SIG-M5 treated with dmso at 0.1 percent for 504 hours (cell line): Measurements from ENCODE around the gene COL26A1.
"Not testable (repeated sequence)": the region's sequence is repeated elsewhere in the genome, so short reads cannot be mapped to it uniquely, and the experiment has no call there.

ENCODE experiments used
- DNase-seq: peaks from one replicate; lab custom pipeline; 2025; ENCODE audit not compliant: unreplicated experiment; lab: John Stamatoyannopoulos, UW

COL26A1 gene

DNA sequence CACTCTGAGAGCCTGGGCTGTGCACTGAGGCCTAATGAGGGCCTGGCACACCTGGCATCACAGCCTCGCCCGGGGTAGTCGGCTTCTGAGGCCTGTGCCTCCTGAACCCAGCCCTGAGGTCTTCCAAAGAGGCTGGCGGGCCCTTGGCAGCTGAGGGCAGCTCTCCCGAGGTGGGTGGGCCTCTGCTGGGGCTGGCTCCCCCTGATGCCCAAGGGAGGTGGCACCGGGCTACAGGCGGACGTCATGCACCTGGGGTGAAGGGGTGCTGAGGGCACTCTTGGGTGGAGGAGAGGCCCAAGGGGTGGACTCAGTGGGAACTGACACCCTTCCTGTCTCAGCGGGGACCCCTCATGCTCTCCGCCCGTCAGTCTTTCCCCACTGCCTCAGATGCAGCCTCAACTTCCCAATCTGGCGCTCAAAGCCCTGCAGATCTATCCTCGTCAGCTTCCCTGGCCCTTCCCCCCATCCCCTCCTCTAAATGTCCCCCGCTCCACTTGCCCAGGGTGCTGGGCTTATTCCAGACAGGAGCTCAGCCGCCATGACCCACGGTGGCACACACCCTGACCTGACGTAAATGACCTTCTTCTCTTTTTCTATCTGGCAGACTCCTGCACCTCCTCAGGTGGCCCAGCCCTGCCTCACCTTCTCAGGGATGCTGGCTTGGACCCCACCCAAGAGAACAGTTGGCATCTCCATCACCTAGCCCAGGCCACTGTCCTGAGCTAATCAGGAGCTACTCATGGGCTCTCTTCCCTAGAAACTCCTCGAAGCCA lies 228.2 kb downstream of the COL26A1 start:
- no peak for DNase-seq

DNA sequence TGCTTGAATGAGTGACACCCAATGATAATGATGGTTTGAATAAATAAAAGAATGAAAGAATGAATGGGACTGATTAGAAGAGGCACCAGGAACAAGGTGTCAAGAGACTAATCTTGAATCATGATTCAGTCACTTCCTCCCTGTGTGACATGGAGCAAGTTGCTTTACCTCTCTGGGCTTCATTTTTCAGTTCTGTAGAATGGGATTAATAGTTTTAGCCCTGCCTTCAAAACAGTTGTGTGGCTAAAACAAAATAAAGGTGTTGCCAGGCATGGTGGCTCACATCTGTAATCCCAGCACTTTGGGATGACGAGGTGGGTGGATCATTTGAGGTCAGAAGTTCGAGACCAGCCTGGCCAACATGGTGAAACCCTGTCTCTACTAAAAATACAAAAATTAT lies 228.8 kb downstream of the COL26A1 start:
- DNase-seq = no peak

DNA sequence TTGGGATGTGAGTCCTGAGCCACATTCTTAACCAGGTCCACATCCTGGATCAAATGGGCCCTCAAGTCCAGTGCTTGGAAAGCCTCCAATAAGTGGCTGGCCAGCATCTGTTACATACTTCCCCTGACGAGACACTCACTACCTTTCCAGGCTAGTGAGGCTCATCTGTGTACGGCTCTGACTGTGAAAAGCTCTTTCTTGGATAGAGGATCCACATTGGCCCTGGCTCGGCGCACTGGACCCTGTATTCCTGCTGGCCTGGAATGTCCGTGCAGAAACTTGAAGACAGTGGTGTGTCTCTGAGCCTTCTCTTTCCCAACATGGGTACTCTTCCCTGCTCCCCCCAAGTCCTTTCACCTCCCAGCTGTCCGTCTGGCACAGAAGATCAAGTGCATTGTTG lies 230.9 kb downstream of the COL26A1 start:
- DNase-seq = no peak

- DNase-seq = no peak
Observed at GRCh38 chr7:101594790-101595189, 232.1 kb downstream of the COL26A1 start.

- DNase-seq = no peak
Observed at GRCh38 chr7:101595246-101595645, 232.6 kb downstream of the COL26A1 start.

- DNase-seq = no peak
Observed at GRCh38 chr7:101595766-101596537, 233.3 kb downstream of the COL26A1 start.

DNA sequence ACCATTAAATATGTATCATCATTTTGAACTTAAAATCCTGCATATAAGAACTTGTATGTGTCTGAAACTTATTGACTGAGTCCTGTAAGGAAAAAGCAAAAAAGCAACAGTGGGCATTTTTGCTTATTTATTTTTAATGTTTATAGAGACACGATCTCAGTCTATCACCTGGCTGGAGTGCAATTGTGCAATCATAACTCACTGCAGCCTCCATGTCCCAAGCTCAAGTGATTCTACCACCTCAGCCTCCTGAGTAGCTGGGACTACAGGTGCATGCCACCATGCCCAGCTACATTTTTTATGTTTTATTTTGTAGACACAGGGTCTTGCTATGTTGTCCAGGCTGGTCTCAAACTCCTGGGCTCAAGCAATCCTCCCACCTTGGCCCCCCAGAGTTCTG lies 234.2 kb downstream of the COL26A1 start:
- DNase-seq = no peak

DNA sequence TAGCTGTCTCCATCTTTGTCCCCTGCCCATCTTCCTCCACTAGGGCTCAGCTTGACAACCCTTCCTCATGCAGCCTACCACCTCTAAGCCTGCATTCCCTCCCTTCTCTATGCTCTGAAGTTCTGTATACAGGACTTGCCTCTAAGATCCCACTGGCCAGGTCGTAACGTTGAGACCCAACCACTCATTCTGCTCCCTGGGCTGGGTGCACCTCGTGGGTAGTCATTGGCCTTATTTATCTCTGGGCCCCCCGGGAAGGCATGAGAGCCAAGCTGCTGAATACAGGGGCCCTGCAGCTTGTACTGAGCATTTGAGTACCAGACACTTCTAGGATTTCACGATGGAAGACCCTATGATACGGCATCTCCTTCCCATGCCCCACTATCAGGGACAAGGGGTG lies 235.3 kb downstream of the COL26A1 start:
- no peak for DNase-seq

- DNase-seq = no peak
Observed at GRCh38 chr7:101598422-101598985, 235.8 kb downstream of the COL26A1 start.

DNA sequence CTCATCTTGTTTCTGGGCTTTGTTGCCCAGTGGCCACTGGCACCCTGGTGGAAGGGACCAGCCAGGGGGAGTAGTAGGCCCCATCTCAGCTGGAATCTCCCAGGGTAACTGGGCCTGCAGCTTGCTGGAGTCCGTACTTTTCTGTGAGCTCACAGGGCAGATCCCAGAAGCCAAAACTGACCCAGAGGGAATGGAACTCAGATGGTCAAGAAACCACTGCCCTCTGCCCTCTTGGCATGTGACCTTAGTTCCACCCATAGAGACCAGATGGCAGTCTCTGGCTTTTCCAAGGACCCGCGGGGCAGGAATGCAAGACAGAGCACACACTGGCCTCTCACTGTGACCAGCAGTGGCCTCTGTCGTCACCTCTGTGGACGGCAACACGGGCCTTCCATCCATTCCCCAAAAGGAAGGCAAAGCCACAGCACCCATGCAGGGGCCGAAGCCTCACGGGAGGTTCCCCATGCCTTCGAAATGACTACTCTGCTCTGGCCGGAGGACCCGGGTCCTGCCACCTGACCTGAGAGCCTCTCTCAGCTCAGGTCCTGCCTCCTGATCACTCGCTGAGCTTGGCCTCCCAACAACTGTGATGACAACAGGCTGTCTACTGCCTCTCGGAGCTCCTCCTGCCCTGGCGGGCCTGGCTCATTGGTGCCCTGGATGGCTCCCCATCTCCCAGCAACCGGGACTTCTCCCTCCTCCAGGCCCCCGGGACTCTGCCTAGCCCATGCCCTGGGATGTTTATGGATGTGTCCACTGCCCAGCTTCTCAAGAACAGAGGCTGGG lies 236.5 kb downstream of the COL26A1 start:
- DNase-seq = no peak

DNA sequence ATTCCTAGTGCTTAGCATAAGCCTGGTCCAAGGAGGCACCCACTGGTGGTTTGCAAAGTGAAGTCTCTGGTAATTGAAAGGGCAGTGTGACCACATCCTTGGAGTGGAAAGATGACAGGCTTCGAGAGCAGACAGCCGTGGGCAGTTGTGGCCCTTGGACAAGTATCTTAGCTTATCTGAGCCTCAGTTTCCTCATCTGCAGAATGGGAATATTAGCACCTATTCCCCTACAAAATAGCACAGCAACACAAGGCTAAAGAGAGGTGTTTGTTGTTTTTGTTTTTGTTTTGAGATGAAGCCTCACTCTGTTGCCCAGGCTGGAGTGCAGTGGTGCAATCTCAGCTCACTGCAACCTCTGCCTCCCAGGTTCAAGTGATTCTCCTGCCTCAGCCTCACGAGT lies 237.1 kb downstream of the COL26A1 start:
- no peak for DNase-seq

GRCh38 chr7:101602082-101602481 lies 239.4 kb downstream of the COL26A1 start:
- DNase-seq = no peak

- DNase-seq = peak; percentile 41
Observed at GRCh38 chr7:101602484-101603241, 240.0 kb downstream of the COL26A1 start.

DNA sequence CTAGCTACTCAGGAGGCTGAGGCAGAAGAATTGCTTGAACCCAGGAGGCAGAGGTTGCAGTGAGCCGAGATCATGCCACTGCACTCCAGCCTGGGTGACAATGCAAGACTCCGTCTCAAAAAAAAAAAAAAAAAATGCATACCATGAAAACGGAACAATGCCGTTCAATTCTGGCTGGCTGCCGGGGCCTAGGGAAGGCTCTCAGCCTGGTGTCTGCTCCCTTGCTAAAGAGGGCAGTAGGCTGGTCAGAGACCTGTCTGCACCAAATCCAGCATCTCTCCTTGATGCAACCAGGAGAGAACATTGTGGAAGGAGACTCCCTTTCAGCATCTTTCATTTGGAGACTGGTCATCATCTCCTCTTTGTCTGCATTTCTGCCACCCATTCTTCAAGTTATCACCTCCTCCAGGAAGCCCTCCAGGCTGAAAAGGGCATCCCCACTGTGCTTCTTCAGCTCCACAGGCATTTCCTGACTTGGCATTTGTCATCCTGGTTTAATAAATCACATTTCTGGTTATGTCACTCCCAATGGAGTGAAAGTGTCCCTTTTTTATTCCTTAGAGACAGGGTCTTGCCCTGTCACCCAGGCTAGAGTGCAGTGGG lies 241.8 kb downstream of the COL26A1 start:
- DNase-seq = no peak

DNA sequence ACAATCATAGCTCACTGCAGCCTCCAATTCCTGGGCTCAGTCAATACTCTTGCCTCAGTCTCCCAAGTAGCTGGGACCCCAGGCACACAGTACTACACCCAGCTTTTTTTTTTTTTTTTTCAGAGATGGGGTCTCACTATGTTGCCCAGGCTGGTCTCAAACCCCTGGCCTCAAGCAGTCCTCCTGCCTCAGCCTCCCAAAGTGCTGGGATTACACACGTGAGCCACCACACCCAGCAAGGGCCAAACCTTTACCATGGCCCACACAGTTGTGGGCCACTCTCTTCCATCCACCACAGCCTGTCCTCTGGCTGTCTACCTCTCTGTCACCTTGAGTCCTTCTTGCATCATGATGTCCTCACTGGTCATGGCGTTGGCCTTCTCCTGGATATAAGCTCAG lies 242.3 kb downstream of the COL26A1 start:
- DNase-seq = not testable (repeated sequence)

- DNase-seq = no peak
Observed at GRCh38 chr7:101605611-101606497, 243.2 kb downstream of the COL26A1 start.

DNA sequence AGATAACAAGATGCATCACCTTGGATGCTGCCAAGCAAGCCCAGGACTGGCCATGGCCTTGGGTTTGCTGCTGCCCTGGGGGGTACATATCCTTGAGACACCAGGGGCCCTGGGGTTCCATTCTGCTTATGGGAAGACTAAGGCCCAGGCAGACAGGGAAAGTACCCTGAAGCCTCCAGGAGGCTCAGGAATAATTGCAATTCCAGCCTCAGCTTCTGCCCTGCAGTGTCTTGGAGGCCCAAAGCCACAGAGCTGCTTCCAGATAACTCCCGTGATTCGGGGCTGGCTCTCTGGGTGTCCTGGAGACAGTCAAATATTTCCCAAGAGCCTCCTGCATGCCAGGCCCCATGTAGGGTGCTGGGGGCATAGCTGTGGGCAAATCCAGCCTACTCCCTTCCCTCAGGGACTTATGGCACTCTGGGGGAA lies 243.8 kb downstream of the COL26A1 start:
- no peak for DNase-seq
